Stimulated activated CD8-positive, alpha-beta memory T cell treated with anti-CD3 and anti-CD28 coated beads, Interleukin-12 subunit alpha, Interleukin-12 subunit beta, amount 100 ng/mL, for 1 hour (primary cell): ENCODE data around the gene AVEN.
"Not testable (repeated sequence)": the region's sequence is repeated elsewhere in the genome, so short reads cannot be mapped to it uniquely, and the experiment has no call there.

ENCODE experiments used
- DNase-seq: peaks from one replicate; pipeline ENCODE4 v3.0.0-alpha.2; 2020; ENCODE audit warnings: low read depth

The AVEN gene

GRCh38 chr15:33846862-33847261, 192.1 kb downstream of the AVEN start:
- DNase-seq = no peak

GRCh38 chr15:33846142-33846541, 192.9 kb downstream of the AVEN start:
- DNase-seq = no peak

- DNase-seq = no peak
Measured at GRCh38 chr15:33844597-33844996, 194.4 kb downstream of the AVEN start.

- no peak for DNase-seq
Measured at GRCh38 chr15:33844186-33844585, 194.8 kb downstream of the AVEN start.

GRCh38 chr15:33840615-33841014, 198.4 kb downstream of the AVEN start:
- no peak for DNase-seq

GRCh38 chr15:33839540-33839939, 199.5 kb downstream of the AVEN start:
- no peak for DNase-seq

- DNase-seq = no peak
Measured at GRCh38 chr15:33837294-33837693, 201.7 kb downstream of the AVEN start.

- no peak for DNase-seq
Measured at GRCh38 chr15:33834892-33835743, 203.9 kb downstream of the AVEN start.

- no peak for DNase-seq
Measured at GRCh38 chr15:33831646-33832045, 207.4 kb downstream of the AVEN start.

- DNase-seq = no peak
Measured at GRCh38 chr15:33830351-33830750, 208.7 kb downstream of the AVEN start.

- DNase-seq = no peak
Measured at GRCh38 chr15:33826201-33826600, 212.8 kb downstream of the AVEN start.

- no peak for DNase-seq
Measured at GRCh38 chr15:33825453-33825852, 213.6 kb downstream of the AVEN start.

- no peak for DNase-seq
Measured at GRCh38 chr15:33823119-33823518, 215.9 kb downstream of the AVEN start.

GRCh38 chr15:33822479-33822878, 216.5 kb downstream of the AVEN start:
- DNase-seq = no peak

GRCh38 chr15:33819499-33819898, 219.5 kb downstream of the AVEN start:
- not testable (repeated sequence) for DNase-seq
